ENCODE data around the gene DALRD3.
A peak's percentile ranks its signal among the peaks of the same experiment; 100 is the strongest.

Gene DALRD3

GRCh38 chr3:49004352-49005302 is 13.8 kb downstream of the DALRD3 start:
- no peaks in the 10 kb centered on the region; the same call in 1 of the 2 replicates for H3K27me3 ChIP-seq (ENCODE audit: control insufficient read depth, insufficient read depth, low read length)
- no peak overlapping the region for H3K9ac ChIP-seq (ENCODE audit: low read depth, low read length)
- peaks cover 23% of the 10 kb centered on the region for H3K4me1 ChIP-seq (ENCODE audit: control insufficient read depth, insufficient read depth, low read length)
- H3K27ac ChIP-seq (ENCODE audit: low read depth, low read length): no peak overlapping the region
- H3K36me3 ChIP-seq (ENCODE audit: control insufficient read depth, insufficient read depth, low read length): peaks cover 5% of the 10 kb centered on the region; the same call in 1 of the 2 replicates
- no peaks in the 10 kb centered on the region for H3K9me3 ChIP-seq (ENCODE audit: control insufficient read depth, insufficient read depth, low read length)
- H3K4me3 ChIP-seq (ENCODE audit: low read depth, low read length): no peak overlapping the region

GRCh38 chr3:49001155-49001554 is 17.2 kb downstream of the DALRD3 start:
- no peak overlapping the region for H3K4me3 ChIP-seq (ENCODE audit: low read depth, low read length)

GRCh38 chr3:48999085-48999858 is 19.1 kb downstream of the DALRD3 start:
- Histone ChIP-seq H3K36me3 (ENCODE audit: control insufficient read depth, insufficient read depth, low read length) (peaks cover 4% of the 10 kb centered on the region; the same call in 1 of the 2 replicates), H3K9me3 (ENCODE audit: control insufficient read depth, insufficient read depth, low read length) (no peaks in the 10 kb centered on the region), H3K4me3 (ENCODE audit: low read depth, low read length) (no peak overlapping the region), H3K9ac (ENCODE audit: low read depth, low read length) (0 out of 2 replicates have a peak overlapping the region, but pooled peaks have one; percentile 21), H3K27ac (ENCODE audit: low read depth, low read length) (no peak overlapping the region), H3K27me3 (ENCODE audit: control insufficient read depth, insufficient read depth, low read length) (no peaks in the 10 kb centered on the region), H3K4me1 (ENCODE audit: control insufficient read depth, insufficient read depth, low read length) (peaks cover 18% of the 10 kb centered on the region)

More at GRCh38 chr3:49001155-49001554, 17.2 kb downstream of the DALRD3 start:
- H3K36me3 ChIP-seq (ENCODE audit: control insufficient read depth, insufficient read depth, low read length): peaks cover 4% of the 10 kb centered on the region; the same call in 1 of the 2 replicates
- no peaks in the 10 kb centered on the region; the same call in 1 of the 2 replicates for H3K27me3 ChIP-seq (ENCODE audit: control insufficient read depth, insufficient read depth, low read length)
- H3K27ac ChIP-seq (ENCODE audit: low read depth, low read length): no peak overlapping the region
- peaks cover 21% of the 10 kb centered on the region for H3K4me1 ChIP-seq (ENCODE audit: control insufficient read depth, insufficient read depth, low read length)
- no peak overlapping the region for H3K9ac ChIP-seq (ENCODE audit: low read depth, low read length)
- H3K9me3 ChIP-seq (ENCODE audit: control insufficient read depth, insufficient read depth, low read length): no peaks in the 10 kb centered on the region

GRCh38 chr3:48997714-48998637 is 20.4 kb downstream of the DALRD3 start:
- H3K9ac ChIP-seq (ENCODE audit: low read depth, low read length): no peak overlapping the region
- H3K27ac ChIP-seq (ENCODE audit: low read depth, low read length): no peak overlapping the region
- peaks cover 4% of the 10 kb centered on the region; the same call in 1 of the 2 replicates for H3K36me3 ChIP-seq (ENCODE audit: control insufficient read depth, insufficient read depth, low read length)
- peaks cover 18% of the 10 kb centered on the region for H3K4me1 ChIP-seq (ENCODE audit: control insufficient read depth, insufficient read depth, low read length)
- no peaks in the 10 kb centered on the region for H3K9me3 ChIP-seq (ENCODE audit: control insufficient read depth, insufficient read depth, low read length)
- no peak overlapping the region for H3K4me3 ChIP-seq (ENCODE audit: low read depth, low read length)
- H3K27me3 ChIP-seq (ENCODE audit: control insufficient read depth, insufficient read depth, low read length): no peaks in the 10 kb centered on the region

GRCh38 chr3:48997102-48997635 is 21.2 kb downstream of the DALRD3 start:
- Histone ChIP-seq H3K27me3 (ENCODE audit: control insufficient read depth, insufficient read depth, low read length) (no peaks in the 10 kb centered on the region), H3K9ac (ENCODE audit: low read depth, low read length) (no peak overlapping the region), H3K9me3 (ENCODE audit: control insufficient read depth, insufficient read depth, low read length) (no peaks in the 10 kb centered on the region), H3K4me3 (ENCODE audit: low read depth, low read length) (no peak overlapping the region), H3K36me3 (ENCODE audit: control insufficient read depth, insufficient read depth, low read length) (peaks cover 4% of the 10 kb centered on the region; the same call in 1 of the 2 replicates), H3K4me1 (ENCODE audit: control insufficient read depth, insufficient read depth, low read length) (peaks cover 18% of the 10 kb centered on the region), H3K27ac (ENCODE audit: low read depth, low read length) (no peak overlapping the region)

GRCh38 chr3:48996640-48997039 is 21.7 kb downstream of the DALRD3 start:
- H3K27ac ChIP-seq (ENCODE audit: low read depth, low read length): no peak overlapping the region
- H3K4me3 ChIP-seq (ENCODE audit: low read depth, low read length): no peak overlapping the region
- H3K36me3 ChIP-seq (ENCODE audit: control insufficient read depth, insufficient read depth, low read length): peaks cover 4% of the 10 kb centered on the region; the same call in 1 of the 2 replicates
- H3K9ac ChIP-seq (ENCODE audit: low read depth, low read length): no peak overlapping the region
- no peaks in the 10 kb centered on the region for H3K27me3 ChIP-seq (ENCODE audit: control insufficient read depth, insufficient read depth, low read length)
- H3K4me1 ChIP-seq (ENCODE audit: control insufficient read depth, insufficient read depth, low read length): peaks cover 19% of the 10 kb centered on the region
- H3K9me3 ChIP-seq (ENCODE audit: control insufficient read depth, insufficient read depth, low read length): no peaks in the 10 kb centered on the region

GRCh38 chr3:48993834-48994233 is 24.5 kb downstream of the DALRD3 start:
- Histone ChIP-seq H3K9me3 (ENCODE audit: control insufficient read depth, insufficient read depth, low read length) (no peaks in the 10 kb centered on the region), H3K36me3 (ENCODE audit: control insufficient read depth, insufficient read depth, low read length) (peaks cover 4% of the 10 kb centered on the region; the same call in 1 of the 2 replicates), H3K27me3 (ENCODE audit: control insufficient read depth, insufficient read depth, low read length) (no peaks in the 10 kb centered on the region), H3K4me1 (ENCODE audit: control insufficient read depth, insufficient read depth, low read length) (peaks cover 14% of the 10 kb centered on the region), H3K27ac (ENCODE audit: low read depth, low read length) (no peak overlapping the region), H3K4me3 (ENCODE audit: low read depth, low read length) (no peak overlapping the region), H3K9ac (ENCODE audit: low read depth, low read length) (no peak overlapping the region)

- Histone ChIP-seq H3K4me3 (ENCODE audit: low read depth, low read length) (peak overlapping the region; percentile 91), H3K27me3 (ENCODE audit: control insufficient read depth, insufficient read depth, low read length) (no peaks in the 10 kb centered on the region), H3K27ac (ENCODE audit: low read depth, low read length) (no peak overlapping the region), H3K4me1 (ENCODE audit: control insufficient read depth, insufficient read depth, low read length) (peaks cover 14% of the 10 kb centered on the region), H3K9ac (ENCODE audit: low read depth, low read length) (no peak overlapping the region), H3K36me3 (ENCODE audit: control insufficient read depth, insufficient read depth, low read length) (peaks cover 4% of the 10 kb centered on the region; the same call in 1 of the 2 replicates), H3K9me3 (ENCODE audit: control insufficient read depth, insufficient read depth, low read length) (no peaks in the 10 kb centered on the region)
These were observed 26.4 kb downstream of the DALRD3 start for GRCh38 chr3:48991851-48992545.

GRCh38 chr3:48990636-48991469 is 27.5 kb downstream of the DALRD3 start:
- no peaks in the 10 kb centered on the region for H3K9me3 ChIP-seq (ENCODE audit: control insufficient read depth, insufficient read depth, low read length)
- peak overlapping the region; percentile 90 for H3K27ac ChIP-seq (ENCODE audit: low read depth, low read length)
- no peaks in the 10 kb centered on the region for H3K27me3 ChIP-seq (ENCODE audit: control insufficient read depth, insufficient read depth, low read length)
- peaks cover 4% of the 10 kb centered on the region; the same call in 1 of the 2 replicates for H3K36me3 ChIP-seq (ENCODE audit: control insufficient read depth, insufficient read depth, low read length)
- H3K4me1 ChIP-seq (ENCODE audit: control insufficient read depth, insufficient read depth, low read length): peaks cover 14% of the 10 kb centered on the region
- H3K9ac ChIP-seq (ENCODE audit: low read depth, low read length): peak overlapping the region; percentile 84
- H3K4me3 ChIP-seq (ENCODE audit: low read depth, low read length): peak overlapping the region; percentile 91

Data from HUES48 (cell line).